ENCODE results near the gene AP3B1.

Gene AP3B1

GRCh38 chr5:78132507-78132906 lies 162.0 kb downstream of the AP3B1 start:
- DNase-seq, result no peak
- Mint-ChIP-seq H3K9me3 (no peaks in the 10 kb centered on the region), H3K27me3 (no peaks in the 10 kb centered on the region), H3K4me3 (no peak overlapping the region), H3K4me1 (ENCODE audit: low read depth in 2 of 2) (peaks cover 0 to 4% of the 10 kb centered on the region in 2 donors), H3K36me3 (ENCODE audit: insufficient read depth) (peaks cover 10% of the 10 kb centered on the region), H3K27ac (peak overlapping the region in 1 of 2 donors; percentile 64)
- ATAC-seq (replicated peaks), result no peak

- H3K27me3 Mint-ChIP-seq, result no peaks in the 10 kb centered on the region
- no peak overlapping the region for H3K4me3 Mint-ChIP-seq
- H3K4me1 Mint-ChIP-seq (ENCODE audit: low read depth in 2 of 2), result peaks cover 0 to 4% of the 10 kb centered on the region in 2 donors
- H3K9me3 Mint-ChIP-seq, result no peaks in the 10 kb centered on the region
- no peak overlapping the region for H3K27ac Mint-ChIP-seq
- ATAC-seq (replicated peaks), result no peak
- no peak for DNase-seq
- peaks cover 21% of the 10 kb centered on the region for H3K36me3 Mint-ChIP-seq (ENCODE audit: insufficient read depth)
Observed at GRCh38 chr5:78129597-78129996, 164.9 kb downstream of the AP3B1 start.

GRCh38 chr5:78127875-78128274 lies 166.6 kb downstream of the AP3B1 start:
- Mint-ChIP-seq H3K36me3 (ENCODE audit: insufficient read depth) (peaks cover 17% of the 10 kb centered on the region), H3K4me1 (ENCODE audit: low read depth in 2 of 2) (no peaks in the 10 kb centered on the region), H3K9me3 (no peaks in the 10 kb centered on the region), H3K4me3 (no peak overlapping the region), H3K27me3 (no peaks in the 10 kb centered on the region), H3K27ac (no peak overlapping the region)
- DNase-seq (no peak), ATAC-seq (replicated peaks) (no peak)

- H3K9me3 Mint-ChIP-seq, result no peaks in the 10 kb centered on the region
- ATAC-seq (replicated peaks), result no peak
- no peak overlapping the region for H3K4me3 Mint-ChIP-seq
- H3K27me3 Mint-ChIP-seq, result no peaks in the 10 kb centered on the region
- peaks cover 14% of the 10 kb centered on the region for H3K36me3 Mint-ChIP-seq (ENCODE audit: insufficient read depth)
- no peak for DNase-seq
- H3K27ac Mint-ChIP-seq, result no peak overlapping the region
- H3K4me1 Mint-ChIP-seq (ENCODE audit: low read depth in 2 of 2), result no peaks in the 10 kb centered on the region
Observed at GRCh38 chr5:78126536-78126935, 168.0 kb downstream of the AP3B1 start.

GRCh38 chr5:78116167-78116566 lies 178.3 kb downstream of the AP3B1 start:
- no peaks in the 10 kb centered on the region for H3K9me3 Mint-ChIP-seq
- ATAC-seq (replicated peaks) (no peak), DNase-seq (no peak)
- H3K4me1 Mint-ChIP-seq (ENCODE audit: low read depth in 2 of 2), result peaks cover 0 to 6% of the 10 kb centered on the region in 2 donors
- peaks cover 48% of the 10 kb centered on the region for H3K36me3 Mint-ChIP-seq (ENCODE audit: insufficient read depth)
- no peaks in the 10 kb centered on the region for H3K27me3 Mint-ChIP-seq
- H3K4me3 Mint-ChIP-seq, result no peak overlapping the region
- H3K27ac Mint-ChIP-seq, result no peak overlapping the region

GRCh38 chr5:78113689-78114264 lies 180.7 kb downstream of the AP3B1 start:
- Mint-ChIP-seq H3K27ac (no peak overlapping the region), H3K27me3 (no peaks in the 10 kb centered on the region), H3K4me3 (no peak overlapping the region)

GRCh38 chr5:78112931-78113330 lies 181.6 kb downstream of the AP3B1 start:
- DNase-seq (no peak), ATAC-seq (replicated peaks) (no peak)
- H3K9me3 Mint-ChIP-seq, result no peaks in the 10 kb centered on the region
- no peaks in the 10 kb centered on the region for H3K27me3 Mint-ChIP-seq
- no peak overlapping the region for H3K27ac Mint-ChIP-seq
- peaks cover 0 to 2% of the 10 kb centered on the region in 2 donors for H3K4me1 Mint-ChIP-seq (ENCODE audit: low read depth in 2 of 2)
- peaks cover 49% of the 10 kb centered on the region for H3K36me3 Mint-ChIP-seq (ENCODE audit: insufficient read depth)
- no peak overlapping the region for H3K4me3 Mint-ChIP-seq

More at GRCh38 chr5:78113689-78114264, 180.7 kb downstream of the AP3B1 start:
- Mint-ChIP-seq H3K4me1 (ENCODE audit: low read depth in 2 of 2) (peaks cover 0 to 3% of the 10 kb centered on the region in 2 donors), H3K36me3 (ENCODE audit: insufficient read depth) (peaks cover 53% of the 10 kb centered on the region), H3K9me3 (no peaks in the 10 kb centered on the region)
- DNase-seq (no peak), ATAC-seq (replicated peaks) (no peak)

GRCh38 chr5:78109891-78110324 lies 184.6 kb downstream of the AP3B1 start:
- no peak overlapping the region for H3K4me3 Mint-ChIP-seq
- no peak for DNase-seq
- H3K27ac Mint-ChIP-seq, result no peak overlapping the region
- ATAC-seq (replicated peaks), result no peak
- H3K27me3 Mint-ChIP-seq, result no peaks in the 10 kb centered on the region
- peaks cover 38% of the 10 kb centered on the region for H3K36me3 Mint-ChIP-seq (ENCODE audit: insufficient read depth)
- H3K4me1 Mint-ChIP-seq (ENCODE audit: low read depth in 2 of 2), result peaks cover 2 to 13% of the 10 kb centered on the region in 2 donors
- no peaks in the 10 kb centered on the region for H3K9me3 Mint-ChIP-seq

GRCh38 chr5:78108564-78108963 lies 185.9 kb downstream of the AP3B1 start:
- no peaks in the 10 kb centered on the region for H3K9me3 Mint-ChIP-seq
- ATAC-seq (replicated peaks), result no peak
- DNase-seq, result no peak
- H3K27me3 Mint-ChIP-seq, result no peaks in the 10 kb centered on the region
- H3K4me1 Mint-ChIP-seq (ENCODE audit: low read depth in 2 of 2), result peaks cover 2 to 13% of the 10 kb centered on the region in 2 donors
- H3K27ac Mint-ChIP-seq, result no peak overlapping the region
- H3K36me3 Mint-ChIP-seq (ENCODE audit: insufficient read depth), result peaks cover 28% of the 10 kb centered on the region
- H3K4me3 Mint-ChIP-seq, result no peak overlapping the region

GRCh38 chr5:78103232-78103918 lies 191.1 kb downstream of the AP3B1 start:
- no peak overlapping the region for H3K27ac Mint-ChIP-seq
- DNase-seq, result no peak
- peaks cover 27% of the 10 kb centered on the region for H3K36me3 Mint-ChIP-seq (ENCODE audit: insufficient read depth)
- H3K4me1 Mint-ChIP-seq (ENCODE audit: low read depth in 2 of 2), result peaks cover 2 to 13% of the 10 kb centered on the region in 2 donors
- no peaks in the 10 kb centered on the region for H3K9me3 Mint-ChIP-seq
- ATAC-seq (replicated peaks), result no peak
- H3K27me3 Mint-ChIP-seq, result no peaks in the 10 kb centered on the region
- no peak overlapping the region for H3K4me3 Mint-ChIP-seq

- Mint-ChIP-seq H3K27ac (no peak overlapping the region), H3K27me3 (no peaks in the 10 kb centered on the region), H3K9me3 (no peaks in the 10 kb centered on the region), H3K4me3 (no peak overlapping the region), H3K36me3 (ENCODE audit: insufficient read depth) (peaks cover 27% of the 10 kb centered on the region), H3K4me1 (ENCODE audit: low read depth in 2 of 2) (peaks cover 2 to 13% of the 10 kb centered on the region in 2 donors)
- no peak for DNase-seq
- ATAC-seq (replicated peaks), result no peak
Observed at GRCh38 chr5:78102500-78102899, 192.0 kb downstream of the AP3B1 start.

- H3K27me3 Mint-ChIP-seq, result no peaks in the 10 kb centered on the region
- no peaks in the 10 kb centered on the region for H3K4me1 Mint-ChIP-seq (ENCODE audit: low read depth in 2 of 2)
- ATAC-seq (replicated peaks) (no peak), DNase-seq (no peak)
- H3K9me3 Mint-ChIP-seq, result no peaks in the 10 kb centered on the region
- H3K36me3 Mint-ChIP-seq (ENCODE audit: insufficient read depth), result peaks cover 13% of the 10 kb centered on the region
- no peak overlapping the region for H3K27ac Mint-ChIP-seq
- no peak overlapping the region for H3K4me3 Mint-ChIP-seq
Observed at GRCh38 chr5:78095125-78095524, 199.4 kb downstream of the AP3B1 start.

- H3K9me3 Mint-ChIP-seq, result no peaks in the 10 kb centered on the region
- H3K36me3 Mint-ChIP-seq (ENCODE audit: insufficient read depth), result peaks cover 6% of the 10 kb centered on the region
- H3K4me3 Mint-ChIP-seq, result no peak overlapping the region
- H3K27ac Mint-ChIP-seq, result no peak overlapping the region
- peaks cover 0 to 10% of the 10 kb centered on the region in 2 donors for H3K4me1 Mint-ChIP-seq (ENCODE audit: low read depth in 2 of 2)
- DNase-seq (no peak), ATAC-seq (replicated peaks) (no peak)
- no peaks in the 10 kb centered on the region for H3K27me3 Mint-ChIP-seq
Observed at GRCh38 chr5:78090002-78090401, 204.5 kb downstream of the AP3B1 start.

GRCh38 chr5:78078858-78079257 lies 215.6 kb downstream of the AP3B1 start:
- Mint-ChIP-seq H3K4me3 (no peak overlapping the region), H3K9me3 (no peaks in the 10 kb centered on the region)
- no peak for ATAC-seq (replicated peaks)

More at GRCh38 chr5:78078858-78079257, 215.6 kb downstream of the AP3B1 start:
- no peak for DNase-seq
- Mint-ChIP-seq H3K36me3 (ENCODE audit: insufficient read depth) (peaks cover 20% of the 10 kb centered on the region), H3K4me1 (ENCODE audit: low read depth in 2 of 2) (no peaks in the 10 kb centered on the region), H3K27ac (no peak overlapping the region), H3K27me3 (no peaks in the 10 kb centered on the region)
